Limb (tissue), 2 donors: Measurements from ENCODE around the gene PDLIM1.
"Not testable (repeated sequence)": the region's sequence is repeated elsewhere in the genome, so short reads cannot be mapped to it uniquely, and the experiment has no call there.

Experiments used
- DNase-seq, 2 donors: peaks; one replicate each; pipeline ENCODE4 v3.0.0-alpha.2; 2016; ENCODE audit errors: extremely low spot score in 2 of 2

Gene PDLIM1

DNA sequence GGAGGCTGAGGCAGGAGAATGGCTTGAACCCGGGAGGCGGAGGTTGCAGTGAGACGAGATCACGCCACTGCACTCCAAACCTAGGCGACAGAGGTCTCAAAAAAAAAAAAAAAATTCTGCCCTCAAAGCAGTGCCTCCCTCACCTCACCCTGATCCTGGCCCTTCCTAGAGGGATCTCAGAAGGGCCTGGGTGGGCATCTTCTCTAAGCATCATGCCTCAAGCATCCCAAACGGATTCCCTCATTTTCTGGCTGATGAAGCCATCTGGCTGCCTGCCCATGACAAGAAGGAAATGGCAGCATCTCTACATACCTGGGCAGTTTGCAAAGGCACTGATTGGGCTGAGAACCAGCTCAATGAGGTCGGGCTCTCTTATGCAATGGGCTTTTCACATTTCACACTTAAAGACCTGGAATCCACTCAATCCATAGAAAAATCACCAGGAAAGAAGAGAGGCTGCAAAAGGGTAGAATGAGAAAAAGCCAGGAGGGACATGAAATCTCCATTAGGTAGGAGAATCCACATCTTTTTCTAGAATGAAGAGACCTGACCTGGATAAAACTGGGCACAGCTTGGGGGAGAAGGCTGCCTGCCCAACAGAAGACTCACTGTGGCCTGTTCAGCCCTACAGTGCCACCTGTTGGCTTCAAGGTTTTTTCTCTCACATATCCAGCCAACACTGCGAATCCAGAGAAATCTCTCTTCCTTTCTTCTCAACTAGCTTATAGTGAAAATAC, 48.1 kb downstream of the PDLIM1 start:
- peak; percentile 35 to 48 for DNase-seq

GRCh38 chr10:95241533-95241932, 49.3 kb downstream of the PDLIM1 start:
- DNase-seq = no peak

DNA sequence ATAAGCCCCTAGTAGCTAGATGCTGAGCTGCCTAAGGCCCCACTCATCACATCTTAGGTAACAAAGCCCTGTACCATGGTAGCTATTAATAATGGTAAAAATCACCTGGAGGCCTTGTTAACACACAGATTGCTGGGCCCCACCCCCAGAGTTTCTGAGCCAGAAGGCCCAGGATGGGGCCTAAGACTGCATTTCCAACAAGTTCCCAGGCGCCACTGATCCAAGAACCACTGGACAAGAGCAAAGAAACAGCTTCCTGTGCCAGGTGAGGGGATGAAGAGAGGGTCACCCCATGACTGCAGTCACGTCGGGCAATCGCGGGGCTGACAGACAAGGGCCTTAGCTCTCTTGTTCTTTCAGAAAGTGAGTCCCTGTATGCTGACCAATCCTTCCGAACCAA, 50.0 kb downstream of the PDLIM1 start:
- DNase-seq = no peak

- DNase-seq = not testable (repeated sequence)
Observed at GRCh38 chr10:95240096-95240495, 50.7 kb downstream of the PDLIM1 start.

- DNase-seq = no peak
Observed at GRCh38 chr10:95237376-95238170, 53.2 kb downstream of the PDLIM1 start.

DNA sequence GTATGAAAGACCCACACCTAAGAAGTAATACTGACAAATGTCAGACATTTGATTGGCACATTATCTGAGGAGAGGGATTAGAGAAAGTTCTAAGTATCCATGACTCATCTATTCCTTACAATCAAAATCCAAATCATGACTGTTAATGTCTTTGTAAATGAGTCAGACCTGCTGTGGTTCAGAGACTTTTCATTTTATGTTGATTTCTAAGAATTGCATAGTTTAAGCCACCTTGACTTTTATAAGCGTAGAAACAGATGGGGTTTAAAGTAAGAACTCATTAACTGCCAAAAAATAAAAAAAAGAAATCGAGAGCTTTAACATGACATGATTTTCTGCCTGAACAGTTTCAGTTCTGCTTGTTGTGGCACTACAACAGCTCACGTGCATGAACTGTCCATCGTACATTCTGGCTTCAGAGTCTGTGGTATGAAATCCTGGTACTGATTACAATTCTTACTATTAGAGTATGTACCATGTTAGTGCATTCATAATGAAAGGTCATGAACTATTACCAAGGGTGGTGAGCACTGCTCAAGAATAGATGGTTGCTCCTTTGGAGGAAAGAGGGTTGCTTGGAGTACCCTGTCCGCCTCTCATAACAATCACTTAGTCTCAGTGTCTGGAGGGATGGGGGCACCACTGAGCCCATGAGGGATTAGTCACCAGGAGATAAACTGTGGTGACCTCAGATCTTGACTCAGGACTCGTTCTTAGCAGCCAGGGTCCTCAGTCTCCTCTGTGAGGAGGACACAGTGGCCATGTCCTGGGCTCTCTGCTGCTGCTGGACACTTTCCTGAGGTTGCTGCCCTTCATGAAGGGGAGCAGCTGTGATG, 54.5 kb downstream of the PDLIM1 start:
- DNase-seq = no peak

DNA sequence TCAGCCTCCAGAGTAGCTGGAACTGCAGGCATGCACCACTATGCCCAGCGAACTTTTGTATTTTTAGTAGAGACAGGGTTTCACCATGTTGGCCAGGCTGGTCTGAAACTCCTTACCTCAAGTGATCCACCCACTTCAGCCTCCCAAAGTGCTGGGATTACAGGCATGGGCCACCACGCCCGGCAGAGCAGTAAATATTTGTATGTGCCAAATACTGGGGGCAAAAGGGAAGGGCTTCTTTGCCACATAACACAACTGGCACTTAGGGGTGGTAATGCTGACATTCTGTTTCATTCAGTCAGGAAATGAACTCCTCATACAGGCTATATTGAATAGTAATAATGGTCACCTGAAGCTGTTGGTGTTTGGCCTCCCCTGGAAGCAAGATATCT, 55.1 kb downstream of the PDLIM1 start:
- no peak for DNase-seq

DNA sequence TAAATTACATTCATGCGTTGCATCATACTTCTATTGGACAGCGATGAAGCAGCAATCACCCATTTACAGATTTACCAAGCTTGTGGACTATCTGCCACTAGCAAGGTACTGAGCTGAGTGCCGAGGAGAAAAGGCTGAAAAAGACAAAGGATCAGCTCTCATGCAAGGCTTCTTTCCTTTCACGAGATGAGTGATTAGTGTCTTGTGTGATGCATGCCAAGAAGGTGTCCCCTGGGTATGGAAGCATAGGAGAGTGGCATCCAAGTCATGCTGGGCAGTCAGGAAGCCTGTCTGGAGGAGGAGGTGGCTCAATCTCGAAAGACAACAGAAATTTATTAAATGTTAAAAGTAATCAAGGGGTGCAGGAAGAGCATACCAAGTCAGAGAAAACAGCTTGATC, 55.9 kb downstream of the PDLIM1 start:
- DNase-seq = no peak

GRCh38 chr10:95233377-95234034, 57.3 kb downstream of the PDLIM1 start:
- no peak for DNase-seq

DNA sequence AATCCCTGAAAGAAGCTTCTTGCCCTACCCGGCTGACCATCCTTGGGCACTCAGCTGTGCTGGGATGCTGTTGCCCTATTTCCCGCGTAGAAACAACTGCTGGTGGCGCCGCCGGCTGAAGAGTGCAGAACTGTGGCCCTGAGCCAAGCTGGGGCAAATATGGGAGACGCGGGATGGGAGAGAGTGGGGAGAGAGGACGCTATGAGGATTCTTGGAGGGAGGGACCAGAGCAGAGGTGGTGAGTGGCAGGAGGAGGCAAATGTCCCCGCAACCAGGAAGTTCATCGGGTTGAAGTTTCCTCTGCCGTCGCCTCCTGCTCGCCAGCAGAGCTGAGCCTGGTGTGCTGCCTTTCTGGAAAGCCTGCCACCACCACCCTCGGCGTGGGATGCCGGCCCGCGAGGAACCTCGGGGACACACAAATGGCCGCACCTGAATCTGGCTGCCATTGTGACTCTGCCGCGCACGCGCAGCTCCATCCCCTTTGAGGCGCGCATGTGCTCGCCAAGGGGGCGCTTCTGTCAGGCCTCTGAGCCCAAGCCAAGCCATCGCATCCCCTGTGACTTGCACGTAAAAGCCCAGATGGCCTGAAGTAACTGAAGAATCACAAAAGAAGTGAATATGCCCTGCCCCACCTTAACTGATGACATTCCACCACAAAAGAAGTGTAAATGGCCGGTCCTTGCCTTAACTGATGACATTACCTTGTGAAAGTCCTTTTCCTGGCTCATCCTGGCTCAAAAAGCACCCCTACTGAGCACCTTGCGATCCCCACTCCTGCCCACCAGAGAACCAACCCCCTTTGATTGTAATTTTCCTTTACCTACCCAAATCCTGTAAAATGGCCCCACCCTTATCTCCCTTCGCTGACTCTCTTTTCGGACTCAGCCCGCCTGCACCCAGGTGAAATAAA, 59.9 kb downstream of the PDLIM1 start:
- peak; percentile 52 to 76 for DNase-seq

DNA sequence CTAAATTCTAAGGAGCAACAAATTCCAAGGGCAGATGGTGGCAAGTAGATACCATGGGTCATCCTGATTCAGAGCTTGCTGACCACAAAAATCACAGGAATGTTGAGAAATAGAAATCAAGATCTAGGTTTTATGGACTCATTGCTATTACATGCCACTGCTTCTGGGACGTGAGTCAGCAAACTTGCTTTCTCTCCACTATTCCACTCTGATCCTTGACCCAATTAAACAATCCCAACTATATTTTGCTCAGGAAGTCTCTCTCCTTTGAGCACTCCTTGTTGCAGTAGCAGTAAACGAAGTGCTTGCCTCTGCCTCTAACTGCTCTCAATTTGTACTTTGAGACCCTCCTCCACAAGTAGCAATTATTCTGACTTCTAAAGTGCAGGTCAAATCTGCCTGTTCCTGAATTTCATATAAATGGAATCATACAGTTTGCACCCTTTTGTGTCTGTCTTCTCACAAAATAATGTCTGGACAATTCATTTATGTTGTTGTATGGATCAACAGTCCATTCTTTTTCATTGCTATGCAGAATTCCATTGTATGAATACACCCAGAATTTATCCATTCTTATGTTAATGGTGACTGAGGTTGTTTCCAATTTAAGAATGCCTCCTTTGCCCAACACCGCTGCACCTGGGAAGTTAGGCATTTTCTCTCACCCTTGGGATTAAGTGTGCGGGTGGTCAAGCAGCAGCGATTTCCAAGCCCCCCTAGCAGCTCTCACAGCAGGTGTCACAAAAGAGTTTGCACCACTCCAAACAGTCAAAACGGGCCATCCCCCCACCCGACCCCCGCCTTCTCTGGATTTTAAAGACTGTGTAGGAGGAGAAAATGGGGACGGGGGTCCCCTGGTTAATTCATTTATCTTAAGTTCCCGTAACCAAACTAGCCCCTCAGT, 60.8 kb downstream of the PDLIM1 start:
- no peak for DNase-seq

- not testable (repeated sequence) for DNase-seq
Observed at GRCh38 chr10:95228934-95229723, 61.7 kb downstream of the PDLIM1 start.

DNA sequence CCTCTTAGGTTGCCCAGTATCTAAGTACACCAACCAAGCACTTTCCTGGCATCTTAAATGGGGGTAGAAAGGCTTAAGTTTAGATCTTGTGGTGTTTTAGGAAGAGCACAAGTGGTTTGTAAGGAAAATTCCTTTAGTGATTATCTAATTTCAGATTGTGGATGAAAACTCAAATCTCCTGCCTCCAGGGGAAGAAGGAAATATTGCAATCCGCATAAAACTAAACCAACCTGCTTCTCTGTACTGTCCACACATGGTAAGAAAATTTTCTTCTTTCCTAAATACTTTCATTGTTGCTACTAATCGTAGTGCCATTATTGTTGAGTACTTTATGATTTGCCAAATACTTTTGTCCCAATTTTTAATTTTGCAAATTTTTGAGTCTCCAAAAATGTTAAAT, 65.7 kb downstream of the PDLIM1 start:
- no peak for DNase-seq

DNA sequence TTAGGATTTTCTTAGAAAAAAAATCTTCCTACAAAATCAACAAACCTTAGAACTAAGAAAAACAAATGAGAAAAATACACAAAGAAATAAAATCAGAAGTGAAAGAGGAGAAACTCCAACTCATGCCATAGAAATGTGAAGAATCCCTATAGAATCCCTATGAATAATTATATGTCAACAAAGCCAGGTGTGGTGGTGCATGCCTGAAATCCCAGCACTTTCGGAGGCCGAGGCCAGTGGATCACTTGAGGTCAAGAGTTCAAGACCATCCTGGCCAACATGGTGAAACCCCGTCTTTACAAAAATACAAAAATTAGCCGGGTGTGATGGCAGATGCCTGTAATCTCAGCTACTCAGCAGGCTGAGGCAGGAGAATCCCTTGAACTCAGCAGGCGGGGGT, 69.7 kb downstream of the PDLIM1 start:
- no peak for DNase-seq

DNA sequence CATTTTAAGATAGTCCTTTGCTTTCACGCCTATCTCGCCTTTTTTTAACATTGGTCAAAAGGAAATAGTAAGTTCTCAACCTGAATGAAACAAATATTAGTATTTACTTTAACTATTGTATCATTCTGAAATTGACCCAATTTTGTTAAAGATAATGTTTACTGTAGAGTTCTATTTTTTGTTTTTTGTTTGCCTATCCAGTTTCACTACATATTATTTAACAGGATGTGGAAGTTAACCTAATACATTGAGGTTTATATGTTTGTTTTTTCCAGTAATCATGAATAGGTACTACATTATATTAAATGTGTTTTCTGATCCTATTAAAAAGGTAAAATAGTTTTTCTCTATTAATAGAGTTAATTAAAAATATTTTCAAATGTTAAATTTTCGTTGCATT, 70.3 kb downstream of the PDLIM1 start:
- DNase-seq = no peak

DNA sequence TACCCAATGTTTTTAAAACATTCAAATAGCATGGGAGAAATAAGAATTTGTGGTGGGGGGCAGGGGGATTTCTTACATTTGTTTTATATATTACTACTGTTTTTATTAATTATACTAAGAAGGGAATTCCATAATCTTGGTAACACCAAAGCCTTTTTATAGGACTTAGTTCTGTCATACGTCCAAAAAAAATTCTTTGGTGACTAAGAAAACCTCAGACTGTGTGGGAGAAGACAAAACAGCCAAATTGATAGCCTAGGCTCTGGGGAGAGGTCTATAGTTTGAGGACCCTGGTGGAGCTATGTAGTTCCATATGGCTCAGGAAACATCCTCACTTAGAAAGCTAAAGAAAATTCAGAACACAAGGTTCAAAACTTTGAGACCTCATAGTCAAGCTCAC, 73.3 kb downstream of the PDLIM1 start:
- DNase-seq = no peak

DNA sequence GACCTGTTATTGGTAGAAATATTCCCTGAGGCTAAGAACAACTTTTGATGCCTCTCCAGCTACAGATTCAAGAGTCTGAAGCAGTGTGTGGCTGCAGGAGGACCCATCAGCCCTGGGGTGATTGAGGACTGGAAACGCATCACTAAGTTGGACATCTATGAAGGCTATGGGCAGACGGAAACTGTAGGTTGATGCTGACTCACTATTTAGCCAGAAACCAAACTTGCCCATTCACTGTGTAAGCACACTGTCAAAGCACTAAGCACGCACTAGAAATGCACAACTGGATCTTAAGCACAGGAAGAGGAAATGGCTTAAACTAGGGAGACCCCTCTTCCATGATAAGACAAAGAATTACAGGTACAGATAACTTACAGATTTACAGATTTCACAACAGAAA, 76.0 kb downstream of the PDLIM1 start:
- no peak for DNase-seq

- no peak for DNase-seq
Observed at GRCh38 chr10:95214369-95214768, 76.4 kb downstream of the PDLIM1 start.
